GM21528 (cell line): ENCODE data around the gene SRPK2.
"Not testable (repeated sequence)": the region's sequence is repeated elsewhere in the genome, so short reads cannot be mapped to it uniquely, and the experiment has no call there.

Experiments used
- ATAC-seq: cut with Tn5 transposase; IDR thresholded peaks from one replicate; pipeline ENCODE4 v1.9.1; 2021; ENCODE audit warnings: mild to moderate bottlenecking, moderate library complexity; ENCODE audit not compliant: unreplicated experiment, low FRiP score

Gene SRPK2

GRCh38 chr7:105377903-105378302 is 10.8 kb downstream of the SRPK2 start:
- no peak for ATAC-seq

- no peak for ATAC-seq
These were observed 11.7 kb downstream of the SRPK2 start for GRCh38 chr7:105376908-105377533.

- ATAC-seq = no peak
These were observed 18.8 kb downstream of the SRPK2 start for GRCh38 chr7:105369944-105370343.

- ATAC-seq = no peak
These were observed 21.3 kb downstream of the SRPK2 start for GRCh38 chr7:105367458-105367857.

- ATAC-seq = no peak
These were observed 22.9 kb downstream of the SRPK2 start for GRCh38 chr7:105365541-105366534.

- no peak for ATAC-seq
These were observed 24.0 kb downstream of the SRPK2 start for GRCh38 chr7:105364684-105365083.

- not testable (repeated sequence) for ATAC-seq
These were observed 25.1 kb downstream of the SRPK2 start for GRCh38 chr7:105363657-105364056.

GRCh38 chr7:105362685-105363084 is 26.0 kb downstream of the SRPK2 start:
- not testable (repeated sequence) for ATAC-seq

GRCh38 chr7:105361995-105362394 is 26.7 kb downstream of the SRPK2 start:
- not testable (repeated sequence) for ATAC-seq

GRCh38 chr7:105360149-105360548 is 28.6 kb downstream of the SRPK2 start:
- not testable (repeated sequence) for ATAC-seq

GRCh38 chr7:105355701-105356100 is 33.0 kb downstream of the SRPK2 start:
- no peak for ATAC-seq

- no peak for ATAC-seq
These were observed 34.3 kb downstream of the SRPK2 start for GRCh38 chr7:105354383-105354782.

- no peak for ATAC-seq
These were observed 34.9 kb downstream of the SRPK2 start for GRCh38 chr7:105353752-105354328.

GRCh38 chr7:105352901-105353668 is 35.6 kb downstream of the SRPK2 start:
- ATAC-seq = no peak

GRCh38 chr7:105352018-105352612 is 36.6 kb downstream of the SRPK2 start:
- peak; percentile 84 for ATAC-seq

GRCh38 chr7:105350906-105351305 is 37.8 kb downstream of the SRPK2 start:
- ATAC-seq = no peak

GRCh38 chr7:105348177-105348576 is 40.5 kb downstream of the SRPK2 start:
- ATAC-seq = not testable (repeated sequence)

GRCh38 chr7:105346593-105347322 is 42.0 kb downstream of the SRPK2 start:
- ATAC-seq = no peak

- no peak for ATAC-seq
These were observed 42.6 kb downstream of the SRPK2 start for GRCh38 chr7:105346138-105346537.
